ENCODE measurements around the gene ANKRD11.

The ANKRD11 gene

GRCh38 chr16:89446136-89446974 is 44.0 kb downstream of the ANKRD11 start:
- H4K8ac ChIP-seq (ENCODE audit: low read depth, low read length): no peak overlapping the region
- H2BK15ac ChIP-seq (replicated peaks; ENCODE audit: low read depth): no peak overlapping the region
- H3K9ac ChIP-seq (ENCODE audit: low read length): no peak overlapping the region
- no peak overlapping the region for H3K4me2 ChIP-seq (ENCODE audit: low read length)
- H4K5ac ChIP-seq (ENCODE audit: low read length): no peak overlapping the region
- H3K4me1 ChIP-seq (ENCODE audit: control insufficient read depth, low read depth, low read length): peaks cover 19% of the 10 kb centered on the region
- no peak overlapping the region for H2BK120ac ChIP-seq (ENCODE audit: low read depth, low read length)
- H3K36me3 ChIP-seq (ENCODE audit: control insufficient read depth, insufficient read depth, low read length): no peaks in the 10 kb centered on the region
- no peak overlapping the region for H3K4me3 ChIP-seq (ENCODE audit: low read length)
- H3K56ac ChIP-seq (ENCODE audit: low read length): no peak overlapping the region
- H3K23ac ChIP-seq (ENCODE audit: low read length): no peak overlapping the region
- no peak for DNase-seq
- no peak overlapping the region for H2AK5ac ChIP-seq (ENCODE audit: low read length)
- peaks cover 94% of the 10 kb centered on the region for H3K79me2 ChIP-seq (ENCODE audit: control insufficient read depth, insufficient read depth, low read length)
- no CpG with 5 or more reads among the region's 15 CpGs for WGBS (ENCODE audit: extremely low coverage, insufficient coverage, low lambda C conversion rate)
- no peak overlapping the region for H3K4ac ChIP-seq (ENCODE audit: low read depth, low read length)
- H3K79me1 ChIP-seq (ENCODE audit: low read length): peaks cover 23% of the 10 kb centered on the region
- no peak overlapping the region for H3K18ac ChIP-seq (ENCODE audit: low read length)
- no peaks in the 10 kb centered on the region for H3K27me3 ChIP-seq (ENCODE audit: insufficient read depth, low read length, poor library complexity)
- H3K27ac ChIP-seq (ENCODE audit: low read depth, low read length): no peak overlapping the region
- H2BK5ac ChIP-seq (ENCODE audit: low read length): no peak overlapping the region

GRCh38 chr16:89445166-89445565 is 45.2 kb downstream of the ANKRD11 start:
- Histone ChIP-seq H3K4me2 (ENCODE audit: low read length) (no peak overlapping the region), H3K79me1 (ENCODE audit: low read length) (peaks cover 19% of the 10 kb centered on the region), H2AK5ac (ENCODE audit: low read length) (no peak overlapping the region), H3K79me2 (ENCODE audit: control insufficient read depth, insufficient read depth, low read length) (peaks cover 93% of the 10 kb centered on the region), H3K36me3 (ENCODE audit: control insufficient read depth, insufficient read depth, low read length) (no peaks in the 10 kb centered on the region), H3K18ac (ENCODE audit: low read length) (no peak overlapping the region), H4K5ac (ENCODE audit: low read length) (no peak overlapping the region), H3K4me1 (ENCODE audit: control insufficient read depth, low read depth, low read length) (peaks cover 17% of the 10 kb centered on the region), H3K23ac (ENCODE audit: low read length) (no peak overlapping the region), H3K4me3 (ENCODE audit: low read length) (no peak overlapping the region), H3K9ac (ENCODE audit: low read length) (no peak overlapping the region), H3K4ac (ENCODE audit: low read depth, low read length) (no peak overlapping the region), H3K56ac (ENCODE audit: low read length) (no peak overlapping the region), H3K27ac (ENCODE audit: low read depth, low read length) (no peak overlapping the region), H2BK15ac (replicated peaks; ENCODE audit: low read depth) (no peak overlapping the region), H2BK5ac (ENCODE audit: low read length) (no peak overlapping the region), H2BK120ac (ENCODE audit: low read depth, low read length) (no peak overlapping the region), H4K8ac (ENCODE audit: low read depth, low read length) (no peak overlapping the region), H3K27me3 (ENCODE audit: insufficient read depth, low read length, poor library complexity) (no peaks in the 10 kb centered on the region)
- no peak for DNase-seq
- WGBS (ENCODE audit: extremely low coverage, insufficient coverage, low lambda C conversion rate): no CpG with 5 or more reads among the region's 5 CpGs

GRCh38 chr16:89444728-89445127 is 45.6 kb downstream of the ANKRD11 start:
- no peak overlapping the region for H3K4ac ChIP-seq (ENCODE audit: low read depth, low read length)
- no CpG with 5 or more reads among the region's 3 CpGs for WGBS (ENCODE audit: extremely low coverage, insufficient coverage, low lambda C conversion rate)
- no peak overlapping the region for H2AK5ac ChIP-seq (ENCODE audit: low read length)
- H3K27me3 ChIP-seq (ENCODE audit: insufficient read depth, low read length, poor library complexity): no peaks in the 10 kb centered on the region
- no peak for DNase-seq
- no peak overlapping the region for H2BK5ac ChIP-seq (ENCODE audit: low read length)
- no peak overlapping the region for H3K27ac ChIP-seq (ENCODE audit: low read depth, low read length)
- peaks cover 93% of the 10 kb centered on the region for H3K79me2 ChIP-seq (ENCODE audit: control insufficient read depth, insufficient read depth, low read length)
- no peak overlapping the region for H3K9ac ChIP-seq (ENCODE audit: low read length)
- peaks cover 20% of the 10 kb centered on the region for H3K79me1 ChIP-seq (ENCODE audit: low read length)
- no peak overlapping the region for H3K18ac ChIP-seq (ENCODE audit: low read length)
- H2BK15ac ChIP-seq (replicated peaks; ENCODE audit: low read depth): no peak overlapping the region
- no peak overlapping the region for H4K5ac ChIP-seq (ENCODE audit: low read length)
- no peak overlapping the region for H2BK120ac ChIP-seq (ENCODE audit: low read depth, low read length)
- no peak overlapping the region for H3K4me3 ChIP-seq (ENCODE audit: low read length)
- no peak overlapping the region for H3K4me2 ChIP-seq (ENCODE audit: low read length)
- H4K8ac ChIP-seq (ENCODE audit: low read depth, low read length): no peak overlapping the region
- peaks cover 16% of the 10 kb centered on the region for H3K4me1 ChIP-seq (ENCODE audit: control insufficient read depth, low read depth, low read length)
- H3K36me3 ChIP-seq (ENCODE audit: control insufficient read depth, insufficient read depth, low read length): no peaks in the 10 kb centered on the region
- H3K23ac ChIP-seq (ENCODE audit: low read length): no peak overlapping the region
- H3K56ac ChIP-seq (ENCODE audit: low read length): no peak overlapping the region

- Histone ChIP-seq H3K4ac (ENCODE audit: low read depth, low read length) (no peak overlapping the region), H3K4me1 (ENCODE audit: control insufficient read depth, low read depth, low read length) (peaks cover 15% of the 10 kb centered on the region), H3K27ac (ENCODE audit: low read depth, low read length) (no peak overlapping the region), H3K18ac (ENCODE audit: low read length) (no peak overlapping the region), H2BK120ac (ENCODE audit: low read depth, low read length) (no peak overlapping the region), H3K79me1 (ENCODE audit: low read length) (peaks cover 24% of the 10 kb centered on the region), H2BK5ac (ENCODE audit: low read length) (no peak overlapping the region), H3K79me2 (ENCODE audit: control insufficient read depth, insufficient read depth, low read length) (peaks cover 94% of the 10 kb centered on the region), H3K4me3 (ENCODE audit: low read length) (no peak overlapping the region), H3K36me3 (ENCODE audit: control insufficient read depth, insufficient read depth, low read length) (no peaks in the 10 kb centered on the region), H4K8ac (ENCODE audit: low read depth, low read length) (no peak overlapping the region), H3K4me2 (ENCODE audit: low read length) (no peak overlapping the region), H3K23ac (ENCODE audit: low read length) (no peak overlapping the region), H3K27me3 (ENCODE audit: insufficient read depth, low read length, poor library complexity) (no peaks in the 10 kb centered on the region), H2BK15ac (replicated peaks; ENCODE audit: low read depth) (no peak overlapping the region), H3K56ac (ENCODE audit: low read length) (no peak overlapping the region), H4K5ac (ENCODE audit: low read length) (no peak overlapping the region), H2AK5ac (ENCODE audit: low read length) (no peak overlapping the region), H3K9ac (ENCODE audit: low read length) (no peak overlapping the region)
- WGBS (ENCODE audit: extremely low coverage, insufficient coverage, low lambda C conversion rate): no CpG with 5 or more reads among the region's 8 CpGs
- DNase-seq: no peak
Observed at GRCh38 chr16:89444151-89444723, 46.1 kb downstream of the ANKRD11 start.

GRCh38 chr16:89443727-89444084 is 46.7 kb downstream of the ANKRD11 start:
- peaks cover 15% of the 10 kb centered on the region for H3K4me1 ChIP-seq (ENCODE audit: control insufficient read depth, low read depth, low read length)
- no peak for DNase-seq
- no peak overlapping the region for H2BK120ac ChIP-seq (ENCODE audit: low read depth, low read length)
- no peak overlapping the region for H3K4ac ChIP-seq (ENCODE audit: low read depth, low read length)
- no peak overlapping the region for H3K9ac ChIP-seq (ENCODE audit: low read length)
- H4K5ac ChIP-seq (ENCODE audit: low read length): no peak overlapping the region
- no peak overlapping the region for H3K4me2 ChIP-seq (ENCODE audit: low read length)
- peaks cover 24% of the 10 kb centered on the region for H3K79me1 ChIP-seq (ENCODE audit: low read length)
- no peaks in the 10 kb centered on the region for H3K36me3 ChIP-seq (ENCODE audit: control insufficient read depth, insufficient read depth, low read length)
- no peak overlapping the region for H4K8ac ChIP-seq (ENCODE audit: low read depth, low read length)
- no peak overlapping the region for H3K23ac ChIP-seq (ENCODE audit: low read length)
- H3K4me3 ChIP-seq (ENCODE audit: low read length): no peak overlapping the region
- H3K79me2 ChIP-seq (ENCODE audit: control insufficient read depth, insufficient read depth, low read length): peaks cover 94% of the 10 kb centered on the region
- H2BK15ac ChIP-seq (replicated peaks; ENCODE audit: low read depth): no peak overlapping the region
- no peak overlapping the region for H3K27ac ChIP-seq (ENCODE audit: low read depth, low read length)
- no peak overlapping the region for H3K18ac ChIP-seq (ENCODE audit: low read length)
- no CpG with 5 or more reads among the region's 8 CpGs for WGBS (ENCODE audit: extremely low coverage, insufficient coverage, low lambda C conversion rate)
- no peak overlapping the region for H2BK5ac ChIP-seq (ENCODE audit: low read length)
- no peaks in the 10 kb centered on the region for H3K27me3 ChIP-seq (ENCODE audit: insufficient read depth, low read length, poor library complexity)
- no peak overlapping the region for H2AK5ac ChIP-seq (ENCODE audit: low read length)
- H3K56ac ChIP-seq (ENCODE audit: low read length): no peak overlapping the region
